HepG2 (cell line): ENCODE data around the gene SH2D7. TPM values are rescaled to one million over a fixed set of nuclear protein-coding genes. Genes with fewer than 3 reads are reported as not detected.

Source experiments
- ATAC-seq: fragments of 200-7000 bp; cut with Tn5 transposase; 3 replicates; pipeline ENCODE4 v1.9.1; 2020; ENCODE audit warnings: mild to moderate bottlenecking, moderate library complexity
- BruUV-seq: library from RNA; stranded (reverse); fragments of 400-500 nt; replicated peaks from 2 replicates; lab custom pipeline; 2021; lab: Mats Ljungman, UMichigan
- CTCF ChIA-PET: fragments of 300-600 bp; formaldehyde crosslinking; extraction: SDS; loops from one replicate; lab custom pipeline; 2021; ENCODE audit warnings: low total read pairs, inconsistent platforms, low intra/inter-chr PET ratio; lab: Yijun Ruan, JAX
- POLR2A ChIA-PET: fragments of 350-600 bp; sonication (Branson Sonifier 250); formaldehyde crosslinking; loops from one replicate; lab custom pipeline; 2020; ENCODE audit warnings: antibody characterized with exemption, inconsistent platforms; lab: Yijun Ruan, JAX
- DNase-seq: peaks from one replicate; pipeline ENCODE4 v3.0.0-alpha.2; 2015; ENCODE audit warnings: low spot score
- FAIRE-seq: peaks from 3 replicates; lab custom pipeline; 2011; peaks lifted over from hg19 to GRCh38; lab: Jason Lieb, UNC
- H2AFZ ChIP-seq: one replicate; pipeline ENCODE4 v1.6.1; 2011; ENCODE audit warnings: low read length, inconsistent platforms
- H3K27ac ChIP-seq: fragments of 300-600 bp; 3 replicates; pipeline ENCODE4 v1.8.0; 2011; ENCODE audit warnings: mixed run types, mild to moderate bottlenecking, mixed read lengths, low read length, inconsistent platforms; ENCODE audit not compliant: insufficient read depth; ENCODE audit errors: extremely low read length
- H3K27me3 ChIP-seq, 2 experiments: fragments of 200-600 bp in 1 of 2; 2 replicates in 1 of 2; 3 replicates in 1 of 2; pipeline versions ENCODE4 v1.6.0 to v1.8.0; 2011; ENCODE audit warnings: low read length in 2 of 2, mild to moderate bottlenecking in 2 of 2, moderate library complexity in 2 of 2, inconsistent platforms in 1 of 2; ENCODE audit not compliant: insufficient read depth in 2 of 2, control insufficient read depth in 1 of 2
- H3K36me3 ChIP-seq, 2 experiments: fragments of 200-600 bp in 1 of 2; replicated peaks in 1 of 2; 2 replicates in 1 of 2; 3 replicates in 1 of 2; pipeline versions ENCODE4 v1.5.1 to v1.8.0; 2011; ENCODE audit warnings: low read length in 2 of 2, inconsistent platforms in 1 of 2; ENCODE audit not compliant: insufficient read depth in 2 of 2, control insufficient read depth in 1 of 2
- H3K4me1 ChIP-seq: 2 replicates; pipeline ENCODE4 v1.5.1; 2012; ENCODE audit warnings: low read length, inconsistent platforms; ENCODE audit not compliant: insufficient read depth
- H3K4me2 ChIP-seq: 2 replicates; pipeline ENCODE4 v1.6.0; 2011; ENCODE audit warnings: low read depth, low read length, inconsistent platforms
- H3K4me3 ChIP-seq, 3 experiments: fragments of 200-600 bp in 1 of 3; sonication (generic), shearing (Covaris generic) in 1 of 3; replicated peaks in 1 of 3; 2 replicates each; pipeline ENCODE4 v1.5.1; 2011 to 2016; ENCODE audit warnings: low read length in 3 of 3, inconsistent platforms in 2 of 3, low read depth in 2 of 3, mild to moderate bottlenecking in 2 of 3, control low read depth in 1 of 3, mixed read lengths in 1 of 3; ENCODE audit not compliant: insufficient read depth in 1 of 3
- H3K79me2 ChIP-seq: one replicate; pipeline ENCODE4 v1.6.1; 2011; ENCODE audit warnings: low read length, inconsistent platforms; ENCODE audit not compliant: insufficient read depth
- H3K9ac ChIP-seq: 2 replicates; pipeline ENCODE4 v1.6.0; 2011; ENCODE audit warnings: mild to moderate bottlenecking, low read depth, low read length, inconsistent platforms; ENCODE audit not compliant: insufficient read depth
- H3K9me3 ChIP-seq: 2 replicates; pipeline ENCODE4 v1.5.1; 2012; ENCODE audit warnings: mild to moderate bottlenecking, low read length
- H4K20me1 ChIP-seq: 2 replicates; pipeline ENCODE4 v1.6.0; 2011; ENCODE audit warnings: inconsistent platforms, mild to moderate bottlenecking, low read length, moderate library complexity; ENCODE audit not compliant: insufficient read depth
- ATF5 ChIP-seq: sonication (generic); formaldehyde crosslinking; IDR thresholded peaks from 2 replicates; pipeline ENCODE4 v1.4.0; 2020; ENCODE audit warnings: mild to moderate bottlenecking, low read depth, missing genetic modification reagents
- CENPX ChIP-seq: sonication (generic); formaldehyde crosslinking; IDR thresholded peaks from 2 replicates; pipeline ENCODE4 v1.9.0; 2021; ENCODE audit warnings: mild to moderate bottlenecking, missing genetic modification reagents, moderate library complexity
- DNMT3B ChIP-seq: conservative IDR thresholded peaks from 2 replicates; pipeline ENCODE4 v1.6.1; 2016; ENCODE audit warnings: missing biosample characterization, control low read depth
- HHEX ChIP-seq: IDR thresholded peaks from 2 replicates; pipeline ENCODE4 v1.6.1; 2016; ENCODE audit warnings: control low read depth
- HIVEP1 ChIP-seq: sonication (generic); formaldehyde crosslinking; IDR thresholded peaks from 2 replicates; pipeline ENCODE4 v1.4.0; 2020; ENCODE audit warnings: mild to moderate bottlenecking, missing genetic modification reagents
- HMG20B ChIP-seq: conservative IDR thresholded peaks from 2 replicates; pipeline ENCODE4 v1.6.1; 2016; ENCODE audit warnings: missing genetic modification reagents, missing compliant biosample characterization
- HNF4G ChIP-seq, 2 experiments: sonication (generic) in 1 of 2; formaldehyde crosslinking in 1 of 2; IDR thresholded peaks; 2 replicates each; pipeline versions ENCODE4 v1.4.0 to v1.6.1; 2011 to 2020; ENCODE audit warnings: borderline replicate concordance in 2 of 2, low read depth in 2 of 2, mild to moderate bottlenecking in 2 of 2, low read length in 1 of 2, missing genetic modification reagents in 1 of 2, moderate library complexity in 1 of 2
- HNRNPLL ChIP-seq: fragments of 200-400 bp; formaldehyde crosslinking; IDR thresholded peaks from 2 replicates; pipeline ENCODE4 v1.6.1; 2017; ENCODE audit warnings: mild to moderate bottlenecking, low read depth, low read length; ENCODE audit not compliant: poor library complexity, severe bottlenecking
- MLLT10 ChIP-seq: sonication (generic); formaldehyde crosslinking; IDR thresholded peaks from 2 replicates; pipeline ENCODE4 v1.4.0; 2020; ENCODE audit warnings: missing genetic modification reagents
- NR1H2 ChIP-seq: sonication (generic); formaldehyde crosslinking; IDR thresholded peaks from 2 replicates; pipeline ENCODE4 v1.8.1; 2022; ENCODE audit warnings: low read depth, missing genetic modification reagents, borderline replicate concordance
- SIN3B ChIP-seq: fragments of 150-350 bp; IDR thresholded peaks from 2 replicates; pipeline ENCODE4 v1.6.1; 2014; ENCODE audit warnings: low read length
- SIX1 ChIP-seq: sonication (generic); formaldehyde crosslinking; IDR thresholded peaks from 2 replicates; pipeline ENCODE4 v1.4.0; 2020; ENCODE audit warnings: missing genetic modification reagents, borderline replicate concordance
- SSRP1 ChIP-seq: IDR thresholded peaks from 2 replicates; pipeline ENCODE4 v1.6.1; 2016; ENCODE audit warnings: control low read depth
- TFE3 ChIP-seq: IDR thresholded peaks from 2 replicates; pipeline ENCODE4 v1.6.1; 2016
- TMF1 ChIP-seq: sonication (generic); formaldehyde crosslinking; IDR thresholded peaks from 2 replicates; pipeline ENCODE4 v1.8.1; 2022; ENCODE audit warnings: low read depth, missing genetic modification reagents
- ZFP90 ChIP-seq: sonication (generic); formaldehyde crosslinking; IDR thresholded peaks from 2 replicates; pipeline ENCODE4 v1.8.0; 2022; ENCODE audit warnings: missing genetic modification reagents, mild to moderate bottlenecking, inconsistent platforms, borderline replicate concordance
- ZNF138 ChIP-seq: sonication (generic); formaldehyde crosslinking; IDR thresholded peaks from 2 replicates; pipeline ENCODE4 v1.5.0; 2020; ENCODE audit warnings: mild to moderate bottlenecking, low read depth, missing genetic modification reagents
- ZNF18 ChIP-seq: sonication (generic); formaldehyde crosslinking; IDR thresholded peaks from 2 replicates; pipeline ENCODE4 v1.8.0; 2022; ENCODE audit warnings: mild to moderate bottlenecking, missing genetic modification reagents; ENCODE audit not compliant: insufficient replicate concordance
- ZNF33B ChIP-seq: sonication (generic); formaldehyde crosslinking; IDR thresholded peaks from 2 replicates; pipeline ENCODE4 v1.5.1; 2020; ENCODE audit warnings: mild to moderate bottlenecking, missing genetic modification reagents
- ZNF547 ChIP-seq: sonication (generic); formaldehyde crosslinking; IDR thresholded peaks from 2 replicates; pipeline ENCODE4 v1.5.1; 2020; ENCODE audit warnings: mild to moderate bottlenecking, missing genetic modification reagents
- ZNF788 ChIP-seq: sonication (generic); formaldehyde crosslinking; IDR thresholded peaks from 2 replicates; pipeline ENCODE4 v1.5.0; 2020; ENCODE audit warnings: mild to moderate bottlenecking, missing genetic modification reagents, borderline replicate concordance
- WGBS: methylation state at CpG from one replicate; pipeline ENCODE4 v1.1.6; 2017; ENCODE audit warnings: low lambda C conversion rate; 5-methylcytosine and 5-hydroxymethylcytosine counted together
- in situ Hi-C: cut with HindIII; loops from 2 replicates; pipeline ENCODE4 v1.10.0; 2017; ENCODE audit warnings: low pct_unique_long_range_greater_than_20kb; ENCODE audit not compliant: extremely low pct_ligation_motif_present
- intact Hi-C: fragments of 100-400 bp; cut with micrococcal nuclease; formaldehyde crosslinking; loops from one replicate; pipeline ENCODE4 v1.10.0; 2022; ENCODE audit not compliant: unreplicated experiment
- polyA plus RNA-seq, 8 experiments: library from polyadenylated mRNA; depleted of rRNA in 3 of 8; stranded (reverse) in 7 of 8; unstranded in 1 of 8; fragments of >200 nt; fragmentation: Illumina TruSeq in 4 of 8; extraction: Trizol in 4 of 8; gene quantifications; 2 replicates each; pipeline versions ENCODE4 v1.2.1 to v1.2.3, GENCODE V29; 2011 to 2016; ENCODE audit warnings: low read depth in 4 of 8, missing spikeins in 1 of 8, mixed read lengths in 1 of 8; ENCODE audit not compliant: insufficient read depth in 1 of 8
- total RNA-seq, 5 experiments: library from RNA; depleted of rRNA; stranded (reverse); fragments of >200 nt; fragmentation: Illumina TruSeq; extraction: Trizol; gene quantifications; 2 replicates each; pipeline ENCODE4 v1.2.3, GENCODE V29; 2016; ENCODE audit warnings: low read depth in 1 of 5

The SH2D7 gene
- total and polyA plus RNA-seq, 2 of the 13 experiments (the other 11 are each of a cell fraction or from before 2014, with no cell fraction given), result not detected

GRCh38 chr15:78131295-78132061 is 39.1 kb downstream of the SH2D7 start, which contains the start of gene CIB2:
TSS of gene CIB2 (minus strand) at chr15:78131445. CDS start at chr15:78131215, 230 bp downstream.
- H4K20me1 ChIP-seq, result no peaks in the 10 kb centered on the region
- POLR2A ChIA-PET, result interaction anchor here (0.5 to 2.8 kb wide), 4 partner anchors 18 to 741 kb away, joined by 3 to 11 read pairs (median 3); partner anchors contain the start of genes IDH3A, MORF4L1 and PSMA4
- CTCF ChIA-PET, result interaction anchor here (0.9 to 2.6 kb wide), 2 partner anchors 46 to 64 kb away, joined by 4 to 12 read pairs; no protein-coding TSS in a partner anchor
- no peaks in the 10 kb centered on the region for H3K9me3 ChIP-seq
- no peak within 1 kb of the TSS for H3K27ac ChIP-seq
- H3K27me3 ChIP-seq, result peaks cover 2 to 12% of the 10 kb centered on the region in 2 experiments; a peak in 2 of 5 replicates
- intact Hi-C loops (loop anchor here (1.0 kb wide), 1 partner anchor 18 kb away; the partner anchor contains the start of gene IDH3A), in situ Hi-C loops (no loop called here)
- peak within 1 kb of the TSS; percentile 99 for H3K4me2 ChIP-seq
- WGBS, result 0% methylated on average over 1 of the region's 79 CpGs
- H3K4me3 ChIP-seq, result peak within 1 kb of the TSS; percentile 75 to 87 (median 86)
- peak; percentile 43 for DNase-seq
- BruUV-seq, result TSS peak; percentile 88
- peak within 1 kb of the TSS; percentile 80 for H3K9ac ChIP-seq
- peak; percentile 23 for FAIRE-seq
- peak within 1 kb of the TSS; percentile 42 for H2AFZ ChIP-seq
- peaks cover 39% of the 10 kb centered on the region for H3K4me1 ChIP-seq
- no peaks in the 10 kb centered on the region for H3K79me2 ChIP-seq
- peak; percentile 81 for ATAC-seq
- H3K36me3 ChIP-seq, result no peaks in the 10 kb centered on the region
- peak; percentile 76; the same call in 1 of the 2 replicates for TF ChIP-seq TMF1
- TF ChIP-seq SIN3B, result no peak
- peak; percentile 52; the same call in 1 of the 2 replicates for TF ChIP-seq ZNF788 (CRISPR knock-in tag)
- no peak for TF ChIP-seq TFE3 (CRISPR knock-in tag)
- no peak for TF ChIP-seq ATF5
- 0 out of 2 replicates have a peak, but pooled peaks have one; percentile 47 for TF ChIP-seq ZFP90 (CRISPR knock-in tag)
- TF ChIP-seq ZNF547 (CRISPR knock-in tag), result peak; percentile 49
- peak; percentile 33 for TF ChIP-seq ZNF18 (CRISPR knock-in tag)
- TF ChIP-seq HNRNPLL, result peak; percentile 18
- TF ChIP-seq HHEX (CRISPR knock-in tag), result no peak
- TF ChIP-seq DNMT3B (CRISPR knock-in tag), result no peak
- TF ChIP-seq SIX1 (CRISPR knock-in tag), result no peak
- TF ChIP-seq MLLT10 (CRISPR knock-in tag), result no peak
- TF ChIP-seq HMG20B (CRISPR knock-in tag), result no peak
- TF ChIP-seq HNF4G (IDR thresholded peaks at IDR 0.05; ENCODE audit: borderline replicate concordance, low read depth, low read length), result no peak
- no peak for TF ChIP-seq HNF4G (CRISPR knock-in tag; IDR thresholded peaks at IDR 0.05; ENCODE audit: borderline replicate concordance, low read depth)
- TF ChIP-seq NR1H2 (CRISPR knock-in tag), result no peak
- no peak for TF ChIP-seq SSRP1 (CRISPR knock-in tag)
- TF ChIP-seq HIVEP1, result no peak
- TF ChIP-seq ZNF33B (CRISPR knock-in tag), result 0 out of 2 replicates have a peak, but pooled peaks have one; percentile 71
- TF ChIP-seq ZNF138 (CRISPR knock-in tag), result no peak
- no peak for TF ChIP-seq CENPX (CRISPR knock-in tag)
